ENCODE data around the gene POMT1.

DNA sequence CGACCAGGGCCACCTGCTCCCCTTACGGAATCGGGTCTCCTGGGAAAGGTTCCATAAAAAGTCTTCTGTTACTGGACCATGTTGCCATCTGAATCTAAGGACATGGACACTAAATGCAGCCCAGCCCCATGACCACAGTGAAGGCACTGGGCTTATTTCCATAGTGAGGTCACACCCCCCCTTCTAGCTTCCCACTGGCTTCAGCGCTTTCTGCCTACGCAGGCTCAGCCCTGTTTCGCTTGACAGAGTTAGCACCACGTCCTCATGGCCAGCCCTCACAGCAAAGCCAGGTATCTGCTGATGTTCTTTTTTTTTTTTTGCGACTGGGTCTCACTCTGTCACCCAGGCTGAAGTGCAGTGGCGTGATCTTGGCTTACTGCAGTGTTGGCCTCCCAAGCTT lies 14.2 kb downstream of the POMT1 start:
- TF ChIP-seq ZNF121 (tag by site-specific recombination; IDR thresholded peaks at IDR 0.05), result no peak
- TF ChIP-seq, protein P1, sequence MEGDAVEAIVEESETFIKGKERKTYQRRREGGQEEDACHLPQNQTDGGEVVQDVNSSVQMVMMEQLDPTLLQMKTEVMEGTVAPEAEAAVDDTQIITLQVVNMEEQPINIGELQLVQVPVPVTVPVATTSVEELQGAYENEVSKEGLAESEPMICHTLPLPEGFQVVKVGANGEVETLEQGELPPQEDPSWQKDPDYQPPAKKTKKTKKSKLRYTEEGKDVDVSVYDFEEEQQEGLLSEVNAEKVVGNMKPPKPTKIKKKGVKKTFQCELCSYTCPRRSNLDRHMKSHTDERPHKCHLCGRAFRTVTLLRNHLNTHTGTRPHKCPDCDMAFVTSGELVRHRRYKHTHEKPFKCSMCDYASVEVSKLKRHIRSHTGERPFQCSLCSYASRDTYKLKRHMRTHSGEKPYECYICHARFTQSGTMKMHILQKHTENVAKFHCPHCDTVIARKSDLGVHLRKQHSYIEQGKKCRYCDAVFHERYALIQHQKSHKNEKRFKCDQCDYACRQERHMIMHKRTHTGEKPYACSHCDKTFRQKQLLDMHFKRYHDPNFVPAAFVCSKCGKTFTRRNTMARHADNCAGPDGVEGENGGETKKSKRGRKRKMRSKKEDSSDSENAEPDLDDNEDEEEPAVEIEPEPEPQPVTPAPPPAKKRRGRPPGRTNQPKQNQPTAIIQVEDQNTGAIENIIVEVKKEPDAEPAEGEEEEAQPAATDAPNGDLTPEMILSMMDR (tag by site-specific recombination; IDR thresholded peaks at IDR 0.05), result no peak
- no peak for TF ChIP-seq ZNF677 (tag by site-specific recombination; IDR thresholded peaks at IDR 0.05)
- TF ChIP-seq ZFP41 (tag by site-specific recombination; IDR thresholded peaks at IDR 0.05; ENCODE audit: borderline replicate concordance), result no peak
- TF ChIP-seq ZNF350 (tag by site-specific recombination; IDR thresholded peaks at IDR 0.05), result no peak
- TF ChIP-seq YY1 (tag by site-specific recombination; IDR thresholded peaks at IDR 0.05), result no peak
